ENCODE data around the gene IFNGR2.
A peak's percentile ranks its signal among the peaks of the same experiment; 100 is the strongest.
"Not testable (repeated sequence)": the region's sequence is repeated elsewhere in the genome, so short reads cannot be mapped to it uniquely, and the experiment has no call there.

The IFNGR2 gene

DNA sequence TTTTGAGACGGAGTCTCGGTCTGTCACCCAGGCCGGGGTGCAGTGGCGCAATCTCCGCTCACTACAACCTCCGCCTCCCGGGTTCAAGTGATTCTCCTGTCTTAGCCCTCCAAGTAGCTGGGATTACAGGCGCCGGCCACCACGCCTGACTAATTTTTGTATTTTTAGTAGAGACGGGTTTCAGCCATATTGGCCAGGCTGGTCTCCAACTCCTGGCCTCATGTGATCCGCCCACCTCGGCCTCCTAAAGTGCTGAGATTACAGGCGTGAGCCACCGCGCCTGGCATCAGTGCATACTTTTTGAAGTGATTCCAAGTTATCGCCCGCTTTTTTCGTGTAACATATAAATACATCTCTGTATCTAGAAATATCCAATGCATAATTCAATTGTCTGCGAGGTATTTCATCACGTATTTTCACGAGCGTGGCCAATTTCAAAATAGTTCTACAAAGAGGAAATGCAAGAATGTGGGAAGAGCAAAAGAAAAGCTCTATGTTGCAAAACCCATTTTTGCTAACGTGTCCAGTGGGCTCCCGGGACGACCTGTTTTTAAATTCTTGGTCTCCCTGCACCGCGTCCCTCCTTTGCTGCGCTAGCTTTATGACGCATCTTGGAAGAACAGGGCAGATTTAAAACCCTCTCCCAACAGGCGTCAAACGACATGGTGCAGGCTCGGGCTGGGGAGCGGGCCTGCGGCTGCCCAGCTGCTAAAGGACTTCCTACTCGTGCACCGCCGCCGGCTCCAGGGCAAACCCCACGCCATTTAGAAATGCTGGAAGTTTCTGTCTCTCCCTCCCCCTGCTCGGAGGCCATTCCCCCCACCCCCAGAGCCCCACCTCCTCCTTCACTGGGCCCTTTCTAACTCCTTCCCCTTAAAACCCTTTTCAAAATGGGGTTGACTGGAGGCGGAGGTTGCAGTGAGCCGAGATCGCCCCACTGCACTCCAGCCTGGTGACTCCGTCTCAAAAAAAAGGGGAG is 923 bp upstream of the IFNGR2 start:
- peak; percentile 51 for DNase-seq (ENCODE audit: low spot score)

DNA sequence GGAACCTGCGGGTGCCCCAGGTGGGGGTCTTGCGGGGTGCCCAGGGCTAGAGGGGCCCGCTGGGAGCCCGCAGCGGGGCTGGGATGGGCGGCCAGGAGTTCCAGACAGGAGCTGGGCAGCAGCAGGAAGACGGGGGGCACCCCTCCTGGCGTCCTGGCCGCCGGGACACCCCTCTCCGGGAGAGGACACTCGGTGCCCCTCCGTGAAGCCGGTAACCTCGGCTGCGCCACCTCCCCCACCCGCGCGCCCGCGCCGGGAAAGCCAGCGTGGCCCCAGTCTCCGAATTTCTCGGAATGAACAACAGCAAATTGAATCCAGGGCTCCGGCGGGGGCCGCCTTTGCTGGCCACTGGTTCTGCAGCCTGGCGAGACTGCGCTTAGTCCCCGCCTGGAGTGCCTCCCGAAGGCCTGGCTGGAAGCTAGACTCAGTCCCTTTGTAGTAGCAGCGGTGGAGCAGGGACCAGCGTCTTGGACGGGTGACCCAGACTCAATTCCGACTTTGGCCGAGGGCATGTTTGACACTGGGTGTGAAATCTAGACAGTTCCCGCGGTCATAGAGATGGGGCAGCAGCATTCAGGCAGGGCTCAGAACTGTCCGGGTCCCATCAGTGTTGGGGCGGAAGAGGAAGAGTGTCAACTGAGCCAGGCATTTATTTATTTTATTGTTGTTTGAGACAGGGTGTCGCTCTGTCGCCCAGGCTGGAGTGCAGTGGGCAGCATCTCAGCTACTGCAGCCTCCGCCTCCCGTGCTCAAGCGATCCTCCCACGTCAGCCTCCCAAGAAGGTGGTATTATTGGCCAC is 773 bp downstream of the IFNGR2 start:
- DNase-seq (ENCODE audit: low spot score) = no peak

DNA sequence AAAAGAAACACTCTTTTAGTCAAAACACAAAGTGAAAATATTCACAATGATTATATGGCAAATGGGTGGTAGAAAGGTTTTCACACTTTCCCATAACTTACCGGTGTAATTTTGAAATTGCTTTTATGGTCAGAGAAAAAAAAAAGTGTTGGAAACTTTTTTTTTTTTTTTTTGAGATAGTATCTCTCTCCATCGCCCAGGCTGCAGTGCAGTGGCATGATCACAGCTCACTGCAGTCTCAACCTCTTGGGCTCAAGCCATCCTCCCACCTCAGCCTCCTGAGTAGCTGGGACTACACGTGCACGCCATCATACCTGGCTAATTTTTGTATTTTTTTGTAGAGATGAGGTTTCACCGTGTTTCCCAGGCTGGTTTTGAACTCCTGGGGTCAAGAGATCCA is 3.3 kb downstream of the IFNGR2 start:
- DNase-seq (ENCODE audit: low spot score) = no peak

DNA sequence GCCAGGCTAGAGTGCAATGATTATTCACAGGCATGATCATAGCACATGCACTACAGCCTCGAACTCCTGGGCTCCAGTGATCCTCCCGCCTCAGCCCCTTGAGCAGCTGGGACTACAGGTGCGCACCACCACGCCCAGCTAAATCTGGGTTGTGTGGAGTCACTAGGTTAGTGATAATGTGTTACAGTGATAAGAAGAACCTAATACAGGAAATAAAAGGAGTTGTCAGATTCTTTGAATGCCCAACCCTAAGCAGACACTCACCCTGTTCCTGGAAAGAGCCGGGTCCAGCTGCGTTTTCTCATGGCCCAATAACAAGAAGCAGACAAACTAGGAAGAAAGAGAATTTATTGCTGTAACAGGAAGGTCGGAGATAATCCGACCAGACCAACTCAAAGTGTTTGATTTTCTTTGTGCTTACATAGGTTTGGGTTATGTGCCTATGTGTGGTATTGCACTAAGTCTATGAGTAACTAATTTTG is 8.8 kb downstream of the IFNGR2 start:
- DNase-seq (ENCODE audit: low spot score) = no peak

DNA sequence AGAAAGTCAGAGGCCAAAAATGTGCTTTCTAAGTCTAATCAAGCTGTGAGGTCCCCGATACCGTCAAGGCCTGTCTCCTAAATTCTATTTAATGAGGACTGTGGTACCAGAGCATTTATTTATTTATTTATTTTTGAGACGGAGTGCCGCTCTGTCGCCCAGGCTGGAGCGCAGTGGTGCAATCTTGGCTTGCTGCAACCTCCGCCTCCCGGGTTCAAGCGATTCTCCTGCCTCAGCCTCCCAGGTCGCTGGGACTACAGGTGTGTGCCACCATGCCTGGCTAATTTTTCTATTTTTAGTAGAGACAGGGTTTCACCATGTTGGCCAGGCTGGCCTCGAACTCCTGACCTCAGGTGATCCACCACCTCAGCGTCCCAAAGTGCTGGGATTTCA is 9.2 kb downstream of the IFNGR2 start:
- DNase-seq (ENCODE audit: low spot score) = not testable (repeated sequence)

DNA sequence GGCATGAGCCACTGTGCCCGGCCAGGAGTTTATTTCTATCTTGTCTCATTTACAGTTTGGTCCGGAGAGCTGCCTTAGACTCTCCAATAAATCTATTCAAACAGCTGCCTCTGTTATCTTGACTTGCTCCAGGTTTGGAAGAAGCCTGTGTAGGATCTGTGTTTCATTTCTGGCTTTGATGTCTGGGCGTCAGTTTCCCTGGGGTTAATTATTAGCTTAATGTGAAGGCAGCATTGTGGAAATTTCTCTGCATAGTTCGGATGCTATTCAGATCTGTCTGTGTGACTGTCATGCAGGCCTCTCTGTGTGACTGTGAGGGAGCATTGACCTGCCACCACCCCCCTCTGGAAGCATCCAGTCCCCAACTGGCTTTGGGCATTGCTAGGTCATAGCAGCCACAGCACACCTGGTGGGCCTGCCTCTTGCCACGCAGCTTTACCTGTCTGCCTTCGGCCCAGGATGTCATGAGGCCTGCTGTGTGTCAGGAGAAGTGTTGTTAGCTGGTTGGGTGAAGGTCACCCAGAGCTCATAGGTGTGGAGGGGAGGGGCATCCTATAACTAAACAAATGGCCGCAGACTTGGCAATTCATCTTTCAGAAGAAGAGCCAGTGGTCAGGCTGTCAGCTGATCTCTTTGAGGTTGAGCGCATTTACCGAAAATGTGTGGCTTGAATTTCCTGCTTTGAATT is 9.8 kb downstream of the IFNGR2 start:
- no peak for DNase-seq (ENCODE audit: low spot score)

DNA sequence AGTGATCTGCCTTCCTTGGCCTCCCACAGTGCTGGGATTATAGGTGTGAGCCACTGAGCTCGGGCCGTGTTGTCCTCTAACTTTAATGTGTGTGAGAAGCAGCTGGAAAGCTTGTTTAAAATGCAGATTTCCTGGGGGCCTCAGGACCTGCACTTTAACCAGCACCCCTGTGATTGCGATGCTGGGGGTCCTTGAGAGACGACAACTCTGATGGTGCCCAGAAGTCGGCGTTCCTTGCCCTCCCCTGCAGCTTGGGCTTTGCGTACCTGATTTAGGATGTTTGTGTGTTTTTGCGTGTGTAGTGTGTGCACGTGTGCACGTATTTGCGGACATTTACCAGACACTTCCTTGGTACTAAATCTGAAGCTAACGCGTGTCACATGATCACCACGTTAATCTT is 10.9 kb downstream of the IFNGR2 start:
- DNase-seq (ENCODE audit: low spot score) = no peak

DNA sequence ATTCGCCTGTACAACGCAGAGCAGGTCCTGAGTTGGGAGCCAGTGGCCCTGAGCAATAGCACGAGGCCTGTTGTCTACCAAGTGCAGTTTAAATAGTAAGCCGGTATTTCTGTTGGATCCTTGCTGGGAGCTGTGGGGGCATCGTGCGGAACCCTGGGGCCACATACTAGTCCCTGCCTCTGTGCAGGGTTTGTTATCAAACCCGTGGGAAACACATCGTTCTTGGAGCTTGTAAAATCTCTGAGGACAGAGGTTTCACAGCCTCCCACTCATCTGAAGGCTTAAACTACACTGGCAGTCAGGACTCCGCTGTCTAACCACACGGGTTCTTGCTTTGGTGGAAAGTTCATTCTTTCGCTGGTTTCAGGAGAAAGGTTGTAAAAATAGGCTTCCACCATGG is 11.7 kb downstream of the IFNGR2 start:
- no peak for DNase-seq (ENCODE audit: low spot score)

DNA sequence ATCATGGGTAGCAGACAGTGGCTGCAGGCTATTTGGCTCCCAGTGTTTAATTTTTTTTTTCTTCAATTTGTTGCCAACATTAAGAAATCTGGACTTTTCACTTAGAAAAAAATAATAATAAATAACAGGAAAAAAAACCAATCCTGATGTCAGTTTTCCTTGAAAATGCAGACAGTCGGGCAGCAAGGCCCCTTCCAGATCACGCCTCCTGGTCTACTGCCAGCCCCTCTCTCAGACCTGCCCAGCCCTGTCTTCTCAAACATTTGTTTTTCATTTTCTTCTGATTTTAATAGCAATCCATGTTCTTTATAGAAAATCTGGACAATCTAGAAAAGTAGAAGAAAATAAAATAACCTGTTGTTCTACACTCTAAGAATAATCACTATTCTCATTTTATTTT is 15.5 kb downstream of the IFNGR2 start:
- DNase-seq (ENCODE audit: low spot score) = no peak

DNA sequence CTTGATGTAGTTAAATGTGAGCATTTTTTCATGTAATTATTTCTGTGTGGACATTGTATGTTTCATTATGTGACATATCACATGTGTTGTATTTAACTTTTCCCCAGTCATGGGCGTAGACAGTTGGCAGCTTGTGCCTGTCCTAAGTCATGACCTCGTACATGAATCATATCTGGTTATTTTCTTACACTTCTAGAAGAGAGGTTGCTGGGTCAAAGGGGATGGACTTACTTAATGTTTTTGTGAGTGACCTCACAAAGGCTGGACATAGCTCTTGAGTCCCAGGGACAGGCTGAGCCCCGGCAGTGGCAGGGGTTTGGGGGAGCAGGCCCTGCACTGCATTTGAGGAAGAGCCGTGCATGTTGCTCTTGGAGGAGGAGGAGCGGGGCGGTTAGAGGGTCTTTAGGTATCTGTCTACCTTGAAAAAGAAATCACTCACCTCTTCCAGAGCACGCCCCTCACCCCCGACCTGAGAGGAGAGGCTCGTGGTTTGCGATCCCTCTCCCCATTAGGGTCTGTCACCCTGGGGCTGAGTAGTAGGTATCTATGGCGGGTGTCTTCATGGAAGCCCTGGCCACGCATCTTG is 16.4 kb downstream of the IFNGR2 start:
- no peak for DNase-seq (ENCODE audit: low spot score)

DNA sequence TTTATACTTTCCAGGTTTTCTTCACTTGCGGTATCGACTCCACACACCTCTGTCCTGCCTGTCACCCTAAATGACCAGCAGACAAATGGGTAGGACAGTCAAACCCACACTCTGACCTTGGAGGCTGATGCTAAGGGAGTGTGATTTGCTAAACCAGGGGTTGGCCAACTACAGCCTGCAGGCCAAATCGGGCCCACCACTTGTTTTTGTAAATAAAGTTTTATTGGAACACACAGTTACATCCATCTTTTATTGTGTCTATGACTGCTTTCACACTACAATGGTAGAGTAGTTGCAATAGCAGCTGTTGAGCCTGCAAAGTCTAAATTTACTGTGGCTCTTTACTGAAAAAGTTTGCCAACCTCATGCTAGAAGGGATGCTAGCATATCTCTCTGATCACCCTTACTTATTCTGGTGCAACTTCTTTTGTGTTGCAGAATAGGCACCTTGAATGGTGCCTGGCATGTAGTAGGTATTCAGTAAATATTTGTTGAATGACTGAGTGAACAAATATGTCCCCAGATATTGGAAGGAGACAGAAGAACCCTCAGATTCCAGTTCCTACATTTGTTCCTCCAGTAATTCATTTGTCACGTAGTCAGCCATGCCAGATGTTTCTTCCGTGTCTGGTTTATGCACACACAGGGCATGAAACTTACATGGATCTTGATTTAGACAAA is 18.6 kb downstream of the IFNGR2 start:
- no peak for DNase-seq (ENCODE audit: low spot score)

DNA sequence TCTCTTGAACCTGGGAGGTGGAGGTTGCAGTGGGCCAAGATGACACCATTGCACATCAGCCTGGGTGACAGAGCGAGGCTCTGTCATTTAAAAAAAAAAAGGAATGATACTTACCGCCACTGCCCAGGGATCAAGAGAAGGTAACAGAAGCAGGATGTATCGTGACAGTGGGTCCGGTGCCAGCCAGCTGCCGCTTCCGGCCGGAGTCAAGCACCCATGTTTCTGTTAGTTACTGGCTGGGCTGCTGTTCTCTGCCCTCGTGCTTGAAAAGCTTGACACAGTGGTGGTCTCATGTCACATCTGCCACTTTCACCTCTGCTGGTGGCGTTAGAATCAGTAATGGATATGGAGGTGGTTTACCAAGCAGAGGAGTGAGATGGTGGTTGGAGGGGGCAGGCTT is 21.0 kb downstream of the IFNGR2 start:
- DNase-seq (ENCODE audit: low spot score) = no peak

DNA sequence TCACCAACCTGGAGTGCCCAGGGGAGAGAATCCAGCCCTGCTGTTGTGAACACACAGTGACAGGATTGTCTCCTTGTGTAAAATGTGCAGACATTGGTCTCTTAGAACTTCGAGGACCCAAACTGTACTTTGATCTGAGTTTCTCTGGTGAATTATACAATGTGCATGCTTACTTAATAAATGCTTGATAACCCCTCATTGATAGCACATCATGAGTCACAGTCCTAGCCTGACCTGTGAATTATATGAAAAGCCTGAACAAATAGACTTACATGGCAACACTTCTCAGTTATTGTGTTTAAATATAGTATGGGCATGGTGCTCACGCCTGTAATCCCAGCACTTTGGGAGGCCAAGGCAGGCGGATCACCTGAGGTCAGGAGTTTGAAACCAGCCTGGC is 22.6 kb downstream of the IFNGR2 start:
- DNase-seq (ENCODE audit: low spot score) = no peak

DNA sequence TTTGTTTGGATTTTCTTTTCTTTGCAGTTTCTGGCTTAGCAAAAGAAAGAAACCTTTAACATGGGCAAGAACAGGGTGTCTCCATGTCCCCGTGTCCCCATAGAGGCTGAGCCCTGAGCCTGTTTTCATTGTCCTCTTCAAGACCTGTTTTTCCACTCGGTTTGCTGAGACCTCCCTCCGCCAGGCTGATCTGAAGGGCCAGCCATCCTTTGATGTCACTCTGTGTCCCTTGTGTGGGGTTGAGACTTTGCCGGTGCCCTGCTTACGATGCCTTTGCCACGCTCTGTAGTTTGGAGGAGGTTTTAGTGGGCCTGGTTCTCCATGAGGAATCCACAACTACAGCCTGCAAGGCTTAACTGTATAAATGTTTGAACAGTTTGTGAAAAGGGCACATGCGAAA is 23.8 kb downstream of the IFNGR2 start:
- no peak for DNase-seq (ENCODE audit: low spot score)

DNA sequence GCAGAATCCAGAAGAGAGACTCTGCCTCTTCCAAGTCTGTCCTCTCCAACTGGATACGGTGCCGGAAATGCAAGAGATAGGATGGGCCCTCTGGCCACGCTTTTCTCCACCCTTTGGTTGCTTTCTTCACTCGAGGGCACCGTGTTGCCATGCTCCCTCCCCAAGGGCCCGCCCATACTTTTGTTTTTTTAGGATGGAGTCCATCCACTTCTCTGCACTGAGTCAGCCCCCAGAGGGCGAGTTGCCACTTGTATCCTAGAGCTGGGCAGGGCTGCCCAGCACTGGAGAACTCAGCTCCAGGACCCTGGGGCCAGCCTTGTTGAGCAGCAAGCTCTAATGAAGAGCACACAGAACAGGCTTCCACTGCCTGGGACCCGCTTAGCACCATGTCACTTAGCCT is 25.5 kb downstream of the IFNGR2 start:
- no peak for DNase-seq (ENCODE audit: low spot score)

DNA sequence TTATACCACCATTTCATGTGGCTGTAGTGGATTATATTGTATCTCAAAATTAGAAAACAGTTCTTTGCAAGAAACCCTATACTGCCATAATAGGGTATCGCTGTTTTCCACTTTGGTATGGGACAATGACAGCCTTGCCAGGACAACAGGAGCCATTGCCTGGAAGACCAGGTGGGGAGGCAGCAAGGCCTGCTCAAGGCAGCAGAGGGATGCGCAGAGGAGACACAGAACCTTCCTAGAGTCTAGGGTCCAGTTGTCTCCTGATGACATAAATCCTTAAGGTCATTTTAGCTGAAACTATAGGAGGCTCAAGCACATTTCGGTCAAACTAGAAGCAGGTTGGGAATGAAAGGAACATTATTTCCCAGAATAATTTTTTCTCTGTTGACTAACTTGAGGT is 27.6 kb downstream of the IFNGR2 start:
- DNase-seq (ENCODE audit: low spot score) = no peak

DNA sequence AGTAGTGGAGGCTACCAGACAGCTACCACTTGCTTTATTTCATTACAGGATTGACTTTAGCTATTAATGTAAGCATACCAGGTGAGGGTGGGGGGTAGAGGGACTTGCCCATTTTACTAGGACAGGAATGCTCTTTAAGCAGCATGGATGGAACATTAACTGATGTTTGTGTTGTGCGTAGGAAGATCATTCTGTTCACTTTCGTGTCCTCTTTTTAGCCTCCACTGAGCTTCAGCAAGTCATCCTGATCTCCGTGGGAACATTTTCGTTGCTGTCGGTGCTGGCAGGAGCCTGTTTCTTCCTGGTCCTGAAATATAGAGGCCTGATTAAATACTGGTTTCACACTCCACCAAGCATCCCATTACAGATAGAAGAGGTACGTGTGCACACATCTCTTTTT is 29.3 kb downstream of the IFNGR2 start:
- DNase-seq (ENCODE audit: low spot score) = no peak

DNA sequence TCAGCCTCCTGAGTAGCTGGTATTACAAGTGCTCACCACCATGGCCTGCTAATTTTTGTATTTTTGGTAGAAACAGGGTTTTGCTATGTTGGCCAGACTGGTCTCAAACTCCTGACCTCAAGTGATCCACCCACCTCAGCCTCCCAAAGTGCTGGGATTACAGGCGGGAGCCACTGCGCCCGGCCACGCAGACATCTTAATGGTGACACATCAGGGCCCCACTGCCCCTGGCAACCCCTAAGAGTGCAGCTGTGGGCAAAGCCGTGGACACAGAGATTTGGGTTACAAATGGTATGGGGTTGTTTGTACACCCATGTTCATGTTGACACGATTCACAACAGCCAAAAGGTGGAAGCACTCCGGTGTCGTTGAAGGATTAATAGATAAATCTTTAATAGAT is 29.8 kb downstream of the IFNGR2 start:
- no peak for DNase-seq (ENCODE audit: low spot score)

DNA sequence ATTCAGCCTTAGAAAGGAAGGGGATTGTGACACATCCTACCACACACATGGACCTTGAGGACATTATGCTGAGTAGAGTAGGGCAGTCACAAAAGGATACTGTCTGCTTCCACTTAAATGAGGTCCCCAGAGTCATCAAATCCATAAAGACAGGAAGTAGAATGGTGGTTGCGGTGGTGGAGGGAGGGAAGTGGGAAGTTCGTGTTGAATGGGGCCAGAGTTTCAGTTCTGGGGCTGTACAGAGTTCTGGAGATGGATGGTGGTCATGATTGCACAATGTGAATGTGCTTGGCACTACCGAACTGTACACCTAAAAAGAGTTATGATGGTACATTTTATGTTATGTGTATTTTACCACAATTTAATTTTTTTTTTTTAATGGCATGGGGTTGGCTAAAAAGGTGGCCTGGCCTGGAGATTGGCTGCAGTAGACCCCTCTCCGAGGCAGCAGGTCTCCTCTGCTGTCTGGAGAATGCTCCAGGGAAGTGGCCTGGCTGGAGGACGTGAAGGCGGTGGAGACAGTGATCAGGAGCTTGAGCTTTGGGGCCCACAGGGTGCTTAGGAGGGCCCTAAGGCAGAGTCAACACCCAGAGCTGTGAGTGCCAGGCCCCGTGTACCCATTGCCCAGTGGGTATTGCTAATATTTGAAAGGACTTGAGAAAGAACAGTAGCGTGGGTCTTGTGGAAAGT is 30.4 kb downstream of the IFNGR2 start:
- peak; percentile 40 for DNase-seq (ENCODE audit: low spot score)

DNA sequence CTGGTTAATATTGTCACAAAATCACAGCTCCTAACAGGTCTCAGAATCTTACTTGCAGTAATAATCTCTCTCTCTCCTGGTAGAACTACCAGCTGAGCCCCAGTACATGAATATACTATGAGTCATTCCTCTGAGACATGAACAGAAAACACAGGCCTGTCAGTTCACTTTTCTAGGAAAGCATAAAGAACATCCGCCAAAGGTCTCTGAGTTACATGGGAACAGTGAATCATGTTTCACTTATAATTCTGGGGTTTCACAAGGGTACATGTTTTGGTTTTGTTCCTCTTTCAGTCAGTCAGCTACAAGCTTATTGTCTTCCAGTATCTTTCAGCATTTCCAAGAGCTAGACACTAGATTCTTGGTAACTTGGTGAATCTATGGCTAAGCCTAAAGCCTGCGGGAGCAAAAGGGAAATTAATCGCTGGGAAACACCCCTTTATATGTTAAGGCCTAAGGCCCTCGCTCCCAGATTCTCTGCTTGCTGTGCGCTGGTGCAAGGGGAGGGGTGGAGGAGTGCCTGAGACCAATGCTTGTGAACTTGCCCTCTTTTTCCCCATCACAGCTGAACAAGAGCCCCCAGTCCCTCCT is 31.7 kb downstream of the IFNGR2 start:
- DNase-seq (ENCODE audit: low spot score) = no peak
